Endothelial cell of umbilical vein (primary cell): ENCODE measurements around the gene MTMR6. TPM values are rescaled to one million over a fixed set of nuclear protein-coding genes. Genes with fewer than 3 reads are reported as not detected.
A peak's percentile ranks its signal among the peaks of the same experiment; 100 is the strongest.

ENCODE experiments used
- BruUV-seq: library from RNA; stranded (reverse); fragments of 400-500 nt; replicated peaks from 2 replicates; lab custom pipeline; 2021; lab: Mats Ljungman, UMichigan
- CTCF ChIA-PET: fragments of 300-600, 350-600 bp; sonication (Branson Sonifier 250); formaldehyde crosslinking; loops from one replicate; lab custom pipeline; 2021; ENCODE audit warnings: antibody characterized with exemption, inconsistent platforms; lab: Charles Lee
- POLR2A ChIA-PET: fragments of 300-600, 350-600 bp; sonication (Branson Sonifier 250); formaldehyde crosslinking; loops from one replicate; lab custom pipeline; 2021; ENCODE audit warnings: antibody characterized with exemption, inconsistent platforms; lab: Charles Lee
- DNase-seq: peaks from one replicate; pipeline ENCODE4 v3.0.0-alpha.2; 2011; ENCODE audit warnings: low read depth, low spot score
- FAIRE-seq: peaks from 2 replicates; lab custom pipeline; 2011; peaks lifted over from hg19 to GRCh38; lab: Jason Lieb, UNC
- H2AFZ ChIP-seq: 2 replicates; pipeline ENCODE4 v1.6.0; 2012; ENCODE audit warnings: low read depth, low read length, control low read depth, inconsistent platforms
- H3K27ac ChIP-seq: 2 replicates; pipeline ENCODE4 v1.5.1; 2011; ENCODE audit warnings: low read depth, mild to moderate bottlenecking, control low read depth, low read length, moderate library complexity; ENCODE audit not compliant: insufficient read depth
- H3K27me3 ChIP-seq, 2 experiments: 2 replicates each; pipeline versions ENCODE4 v1.6.0 to v1.6.1; 2011; ENCODE audit warnings: low read length in 2 of 2, mixed read lengths in 1 of 2; ENCODE audit not compliant: control insufficient read depth in 2 of 2, insufficient read depth in 2 of 2
- H3K36me3 ChIP-seq, 2 experiments: 2 replicates in 1 of 2; 3 replicates in 1 of 2; pipeline ENCODE4 v1.5.1; 2011; ENCODE audit warnings: low read length in 2 of 2, mild to moderate bottlenecking in 1 of 2, moderate library complexity in 1 of 2; ENCODE audit not compliant: control insufficient read depth in 2 of 2, insufficient read depth in 2 of 2; ENCODE audit errors: extremely low read depth in 1 of 2
- H3K4me1 ChIP-seq: 3 replicates; pipeline ENCODE4 v1.5.1; 2011; ENCODE audit warnings: mild to moderate bottlenecking, low read length; ENCODE audit not compliant: control insufficient read depth, insufficient read depth; ENCODE audit errors: extremely low read depth
- H3K4me2 ChIP-seq: 2 replicates; pipeline ENCODE4 v1.6.1; 2011; ENCODE audit warnings: low read length, control low read depth, mixed read lengths; ENCODE audit not compliant: insufficient read depth
- H3K4me3 ChIP-seq, 3 experiments: fragments of 200-600 bp in 1 of 3; sonication (generic), shearing (Covaris generic) in 1 of 3; replicated peaks in 1 of 3; 2 replicates each; pipeline ENCODE4 v1.5.1; 2011 to 2016; ENCODE audit warnings: control low read depth in 3 of 3, low read length in 3 of 3, mild to moderate bottlenecking in 2 of 3, inconsistent platforms in 1 of 3, low read depth in 1 of 3, moderate library complexity in 1 of 3; ENCODE audit not compliant: insufficient read depth in 1 of 3
- H3K79me2 ChIP-seq: 2 replicates; pipeline ENCODE4 v1.6.0; 2012; ENCODE audit warnings: low read length, inconsistent platforms; ENCODE audit not compliant: control insufficient read depth, insufficient read depth
- H3K9ac ChIP-seq: replicated peaks from 2 replicates; pipeline ENCODE3; 2011; ENCODE audit warnings: low read length, control low read depth; ENCODE audit not compliant: insufficient read depth; ENCODE audit errors: extremely low read depth
- H3K9me1 ChIP-seq: replicated peaks from 3 replicates; pipeline ENCODE4 v1.6.0; 2011; ENCODE audit warnings: mild to moderate bottlenecking, low read length; ENCODE audit not compliant: control insufficient read depth, insufficient read depth; ENCODE audit errors: extremely low read depth
- H3K9me3 ChIP-seq: replicated peaks from 2 replicates; pipeline ENCODE4 v1.5.1; 2012; ENCODE audit warnings: low read length, inconsistent platforms; ENCODE audit not compliant: control insufficient read depth, insufficient read depth
- H4K20me1 ChIP-seq: replicated peaks from 2 replicates; pipeline ENCODE3; 2011; ENCODE audit warnings: mild to moderate bottlenecking, low read length; ENCODE audit not compliant: control insufficient read depth, insufficient read depth; ENCODE audit errors: extremely low read depth
- CTCF ChIP-seq, 2 donors: IDR thresholded peaks; 1 replicate in 1 of 2; 2 replicates in 1 of 2; pipeline ENCODE4 v1.5.1; 2011; ENCODE audit warnings: low read length in 2 of 2, mild to moderate bottlenecking in 2 of 2, moderate library complexity in 2 of 2, control low read depth in 1 of 2, inconsistent platforms in 1 of 2, low read depth in 1 of 2; ENCODE audit not compliant: insufficient read depth in 1 of 2; ENCODE audit errors: extremely low read depth in 1 of 2
- EZH2 ChIP-seq: IDR thresholded peaks from 2 replicates; pipeline ENCODE4 v1.6.1; 2012; ENCODE audit warnings: borderline replicate concordance, low read depth, mild to moderate bottlenecking, moderate library complexity, low read length, inconsistent platforms; ENCODE audit not compliant: severe bottlenecking
- FOS ChIP-seq: IDR thresholded peaks from 2 replicates; pipeline ENCODE4 v1.6.1; 2011; ENCODE audit warnings: mild to moderate bottlenecking, low read length, moderate library complexity, borderline replicate concordance; ENCODE audit not compliant: insufficient read depth
- GATA2 ChIP-seq: IDR thresholded peaks from 2 replicates; pipeline ENCODE4 v1.7.0; 2011; ENCODE audit warnings: low read depth, mild to moderate bottlenecking, moderate library complexity, mixed read lengths, low read length; ENCODE audit not compliant: insufficient read length, insufficient read depth
- JUN ChIP-seq: IDR thresholded peaks from 2 replicates; pipeline ENCODE4 v1.6.1; 2011; ENCODE audit warnings: borderline replicate concordance, low read depth; ENCODE audit not compliant: insufficient read length, insufficient read depth
- MAX ChIP-seq: IDR thresholded peaks from 2 replicates; pipeline ENCODE4 v1.6.1; 2011; ENCODE audit not compliant: insufficient read depth, insufficient read length
- MYC ChIP-seq: IDR thresholded peaks from one replicate; pipeline ENCODE4 v1.6.1; 2011; ENCODE audit warnings: mild to moderate bottlenecking, low read depth, low read length
- POLR2A ChIP-seq: IDR thresholded peaks from 2 replicates; pipeline ENCODE4 v1.6.1; 2012; ENCODE audit warnings: low read depth, mild to moderate bottlenecking, control low read depth, low read length
- POLR2AphosphoS5 ChIP-seq: IDR thresholded peaks from 2 replicates; pipeline ENCODE4 v1.6.1; 2012; ENCODE audit warnings: low read depth, mild to moderate bottlenecking, control low read depth, low read length, moderate library complexity; ENCODE audit not compliant: insufficient read depth
- dilution Hi-C: fragments of 300-500 bp; cut with MboI; formaldehyde crosslinking; loops from one replicate; pipeline ENCODE4 v1.15.0; 2019; ENCODE audit warnings: low sequenced_read_pairs; ENCODE audit not compliant: extremely low pct_ligation_motif_present
- intact Hi-C: fragments of 100-400 bp; cut with micrococcal nuclease; formaldehyde crosslinking; loops from one replicate; pipeline ENCODE4 v1.10.0; 2022
- polyA plus RNA-seq, 4 experiments: library from polyadenylated mRNA; depleted of rRNA in 3 of 4; stranded (reverse) in 3 of 4; unstranded in 1 of 4; fragments of >200 nt; gene quantifications; 2 replicates each; pipeline versions ENCODE4 v1.2.1 to v1.2.3, GENCODE V29; 2011 to 2012; ENCODE audit warnings: missing spikeins in 1 of 4
- total RNA-seq: library from RNA; stranded (reverse); gene quantifications from 2 replicates; pipeline ENCODE4 v1.2.3, GENCODE V29; 2021

Gene MTMR6
- total and polyA plus RNA-seq, 2 donors (not counting 3 experiments of a cell fraction or from before 2014, with no cell fraction given), result 10.2 to 20.9 TPM

- dilution Hi-C loops, result no loop called here
- Histone ChIP-seq H3K4me2 (peak overlapping the region; percentile 92), H2AFZ (peak overlapping the region; percentile 84), H3K36me3 (no peaks in the 10 kb centered on the region), H3K9me1 (no peaks in the 10 kb centered on the region), H3K9ac (peak overlapping the region; percentile 94), H4K20me1 (no peaks in the 10 kb centered on the region), H3K9me3 (no peaks in the 10 kb centered on the region), H3K79me2 (peaks cover 56% of the 10 kb centered on the region), H3K27ac (peak overlapping the region; percentile 92), H3K27me3 (peaks cover 16 to 17% of the 10 kb centered on the region in 2 experiments), H3K4me3 (peak overlapping the region; percentile 88 to 91 (median 89)), H3K4me1 (peaks cover 11% of the 10 kb centered on the region)
- TSS peak; percentile 88 for BruUV-seq
- FAIRE-seq (peak; percentile 80), DNase-seq (peak; percentile 66)
- peak; percentile 23 for TF ChIP-seq POLR2A
- no peak for TF ChIP-seq MYC
- TF ChIP-seq CTCF (IDR thresholded peaks at IDR 0.05; ENCODE audit: extremely low read depth in 1 of 2, insufficient read depth in 1 of 2, low read depth in 1 of 2, low read length in 2 of 2), result no peak
- TF ChIP-seq FOS, result no peak
- no peak for TF ChIP-seq POLR2AphosphoS5
- TF ChIP-seq MAX, result no peak
- TF ChIP-seq EZH2, result no peak
- TF ChIP-seq GATA2, result no peak
- TF ChIP-seq JUN, result peak; percentile 22
- CTCF ChIA-PET, result interaction anchor here (0.9 to 2.5 kb wide), 10 partner anchors 8 to 39 kb away, joined by 3 to 18 read pairs (median 5); partner anchors contain the start of gene NUP58
- POLR2A ChIA-PET, result no interaction called here
- intact Hi-C loops, result loop anchor here (5.0 kb wide), 1 partner anchor 54 kb away; no protein-coding TSS in a partner anchor
These were observed 850 bp downstream of the MTMR6 start for GRCh38 chr13:25286308-25286968.
